Measurements from ENCODE around the gene WDR70.
"Not testable (repeated sequence)": the region's sequence is repeated elsewhere in the genome, so short reads cannot be mapped to it uniquely, and the experiment has no call there.

Gene WDR70

GRCh38 chr5:37654566-37654965 is 275.4 kb downstream of the WDR70 start:
- DNase-seq = not testable (repeated sequence)

GRCh38 chr5:37657046-37657445 is 277.9 kb downstream of the WDR70 start:
- no peak for DNase-seq

GRCh38 chr5:37658440-37658839 is 279.3 kb downstream of the WDR70 start:
- DNase-seq = no peak

- DNase-seq = no peak
Observed at GRCh38 chr5:37660319-37660718, 281.2 kb downstream of the WDR70 start.

- DNase-seq = no peak
Observed at GRCh38 chr5:37661227-37661920, 282.3 kb downstream of the WDR70 start.

GRCh38 chr5:37661951-37662350 is 282.8 kb downstream of the WDR70 start:
- DNase-seq = no peak

GRCh38 chr5:37662362-37662761 is 283.2 kb downstream of the WDR70 start:
- DNase-seq = no peak

- DNase-seq = no peak
Observed at GRCh38 chr5:37662789-37663485, 283.8 kb downstream of the WDR70 start.

- no peak for DNase-seq
Observed at GRCh38 chr5:37663538-37663937, 284.4 kb downstream of the WDR70 start.

GRCh38 chr5:37664551-37664950 is 285.4 kb downstream of the WDR70 start:
- DNase-seq = no peak

- no peak for DNase-seq
Observed at GRCh38 chr5:37665272-37665671, 286.2 kb downstream of the WDR70 start.

GRCh38 chr5:37665889-37666288 is 286.8 kb downstream of the WDR70 start:
- DNase-seq = no peak

- DNase-seq = no peak
Observed at GRCh38 chr5:37667430-37667829, 288.3 kb downstream of the WDR70 start.

- DNase-seq = no peak
Observed at GRCh38 chr5:37667846-37668245, 288.7 kb downstream of the WDR70 start.

GRCh38 chr5:37668524-37669047 is 289.5 kb downstream of the WDR70 start:
- no peak for DNase-seq

GRCh38 chr5:37672118-37672588 is 293.0 kb downstream of the WDR70 start:
- peak; percentile 22 for DNase-seq

GRCh38 chr5:37674361-37674760 is 295.2 kb downstream of the WDR70 start:
- DNase-seq = not testable (repeated sequence)

- not testable (repeated sequence) for DNase-seq
Observed at GRCh38 chr5:37679326-37679725, 300.2 kb downstream of the WDR70 start.

- DNase-seq = not testable (repeated sequence)
Observed at GRCh38 chr5:37679903-37680302, 300.8 kb downstream of the WDR70 start.

- DNase-seq = no peak
Observed at GRCh38 chr5:37683072-37683471, 304.0 kb downstream of the WDR70 start.

- DNase-seq = no peak
Observed at GRCh38 chr5:37685211-37685610, 306.1 kb downstream of the WDR70 start.

GRCh38 chr5:37685816-37686215 is 306.7 kb downstream of the WDR70 start:
- DNase-seq = no peak

- not testable (repeated sequence) for DNase-seq
Observed at GRCh38 chr5:37688925-37689324, 309.8 kb downstream of the WDR70 start.

- not testable (repeated sequence) for DNase-seq
Observed at GRCh38 chr5:37694333-37694732, 315.2 kb downstream of the WDR70 start.

All from CD4-positive, alpha-beta T cell treated with Interleukin-17A for 1 hour (primary cell).